ENCODE data around the gene TOGARAM2. TPM values are rescaled to one million over a fixed set of nuclear protein-coding genes. Genes with fewer than 3 reads are reported as not detected.
A peak's percentile ranks its signal among the peaks of the same experiment; 100 is the strongest.

Gene TOGARAM2
- total RNA-seq: 4.8 and 6.7 TPM in 2 replicates

DNA sequence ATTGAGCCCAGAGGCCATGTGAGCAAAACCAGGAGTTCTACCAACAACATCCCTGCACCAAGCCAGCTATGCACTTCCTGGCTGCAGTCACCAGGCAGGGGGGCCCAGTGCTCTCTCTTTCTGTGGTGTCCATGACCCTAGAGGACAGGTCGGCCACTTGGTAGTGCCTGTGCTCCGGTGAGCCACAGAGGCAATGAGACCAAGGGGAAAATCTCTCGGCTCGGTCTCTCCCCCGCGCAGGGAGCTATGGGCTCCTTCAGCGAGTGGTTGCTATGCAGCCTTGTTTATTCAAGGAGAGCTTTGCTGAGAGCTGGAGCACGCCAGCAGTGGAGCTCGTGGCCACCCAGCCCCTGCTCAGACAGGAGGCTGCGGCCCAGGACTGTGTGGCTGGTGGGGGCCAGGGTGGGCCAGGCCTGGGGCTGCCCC, at the start of gene TOGARAM2:
TSS of gene TOGARAM2 (plus strand) at position 283 of the 426 bp plus-strand sequence. CDS start 13,537 bp downstream, outside the sequence.
- Mint-ChIP-seq H3K27me3 (no peaks in the 10 kb centered on the region), H3K9me3 (no peaks in the 10 kb centered on the region), H3K4me3 (no peak within 1 kb of the TSS), H3K36me3 (ENCODE audit: low read depth) (no peaks in the 10 kb centered on the region), H3K27ac (no peak within 1 kb of the TSS), H3K4me1 (no peaks in the 10 kb centered on the region)
- intact Hi-C loops (cut with micrococcal nuclease): no loop called here
- DNase-seq: no peak

DNA sequence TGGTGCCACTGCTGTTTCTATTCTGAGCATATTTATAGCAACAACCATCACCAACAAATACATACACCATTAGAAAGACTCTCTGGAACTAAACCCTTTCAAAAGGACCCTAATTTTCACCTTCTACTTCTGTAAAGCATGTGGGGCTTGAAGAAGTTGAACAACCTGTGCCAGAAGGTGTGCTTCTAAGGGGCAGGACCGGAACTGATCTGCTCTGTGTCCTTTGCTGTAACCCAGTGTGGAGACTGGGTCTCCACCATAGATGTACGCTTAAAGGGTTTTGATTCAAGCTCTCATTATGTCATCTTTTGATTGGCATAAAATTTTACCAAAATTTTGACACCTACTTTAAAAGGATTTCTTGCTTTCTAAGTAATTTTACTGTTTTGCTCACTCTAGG, 46.3 kb upstream of the TOGARAM2 start:
- Mint-ChIP-seq H3K27ac (no peak overlapping the region), H3K4me3 (no peak overlapping the region), H3K9me3 (no peaks in the 10 kb centered on the region), H3K27me3 (no peaks in the 10 kb centered on the region), H3K36me3 (ENCODE audit: low read depth) (peaks cover 72% of the 10 kb centered on the region), H3K4me1 (peaks cover 7% of the 10 kb centered on the region)
- no peak for DNase-seq
- intact Hi-C loops (cut with micrococcal nuclease): no loop called here

DNA sequence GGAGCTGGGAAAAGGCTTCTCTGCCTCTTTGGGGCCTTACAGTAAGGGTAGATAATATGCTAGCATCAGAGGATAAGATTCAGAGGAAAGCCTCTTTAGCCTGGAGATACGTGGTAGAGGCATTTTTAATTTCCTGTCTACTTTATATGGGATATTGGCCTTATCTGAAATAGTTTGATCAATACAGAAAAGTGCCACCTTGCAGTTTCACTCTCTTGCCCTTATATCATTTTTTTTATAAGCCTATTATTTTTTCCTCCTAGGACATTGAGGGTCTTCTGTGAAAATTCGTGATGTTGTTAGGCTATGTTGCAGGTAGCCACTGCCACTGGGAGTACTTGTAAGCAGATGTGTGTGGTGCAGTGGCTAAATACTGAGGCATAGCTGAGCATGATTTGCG, 40.1 kb upstream of the TOGARAM2 start:
- Mint-ChIP-seq H3K36me3 (ENCODE audit: low read depth) (peaks cover 73% of the 10 kb centered on the region), H3K4me3 (no peak overlapping the region), H3K27me3 (no peaks in the 10 kb centered on the region), H3K27ac (no peak overlapping the region), H3K4me1 (peaks cover 9% of the 10 kb centered on the region), H3K9me3 (no peaks in the 10 kb centered on the region)
- intact Hi-C loops (cut with micrococcal nuclease): no loop called here
- DNase-seq: no peak

DNA sequence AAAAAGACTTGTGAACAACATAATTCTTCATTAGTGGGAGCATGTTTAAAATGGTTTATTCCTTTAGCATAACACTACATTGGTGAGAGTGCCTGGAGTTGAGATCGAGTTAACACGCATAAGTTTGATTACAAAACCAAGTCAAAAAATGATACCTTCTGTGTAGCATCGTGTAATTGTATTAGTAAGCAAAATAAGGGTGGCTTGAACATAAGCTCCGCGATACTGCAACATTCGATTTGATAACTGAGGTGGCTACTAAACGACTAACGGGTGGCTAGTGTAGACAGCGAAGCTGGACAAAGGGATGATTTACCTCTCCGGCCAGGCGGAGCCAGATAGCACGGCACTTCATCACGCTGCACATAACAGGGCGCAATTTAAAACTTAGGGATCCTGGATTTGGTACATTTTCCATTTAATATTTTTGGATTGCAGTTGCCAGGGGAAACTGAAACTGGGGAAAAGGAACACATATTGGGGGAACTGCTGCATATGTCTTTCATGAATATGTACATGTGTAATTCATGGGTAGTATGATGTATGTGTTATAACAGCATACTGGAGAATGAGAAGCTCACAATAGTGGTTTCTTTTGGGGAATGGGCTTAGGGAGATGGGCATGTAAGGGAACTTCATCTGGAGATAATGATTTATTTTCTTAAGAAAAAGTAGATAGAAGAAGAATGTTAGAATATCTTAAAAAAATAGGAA, 36.4 kb upstream of the TOGARAM2 start:
- Mint-ChIP-seq H3K4me3 (no peak overlapping the region), H3K36me3 (ENCODE audit: low read depth) (peaks cover 66% of the 10 kb centered on the region), H3K4me1 (peaks cover 6% of the 10 kb centered on the region), H3K9me3 (no peaks in the 10 kb centered on the region), H3K27me3 (no peaks in the 10 kb centered on the region), H3K27ac (no peak overlapping the region)
- DNase-seq: no peak
- intact Hi-C loops (cut with micrococcal nuclease): no loop called here

DNA sequence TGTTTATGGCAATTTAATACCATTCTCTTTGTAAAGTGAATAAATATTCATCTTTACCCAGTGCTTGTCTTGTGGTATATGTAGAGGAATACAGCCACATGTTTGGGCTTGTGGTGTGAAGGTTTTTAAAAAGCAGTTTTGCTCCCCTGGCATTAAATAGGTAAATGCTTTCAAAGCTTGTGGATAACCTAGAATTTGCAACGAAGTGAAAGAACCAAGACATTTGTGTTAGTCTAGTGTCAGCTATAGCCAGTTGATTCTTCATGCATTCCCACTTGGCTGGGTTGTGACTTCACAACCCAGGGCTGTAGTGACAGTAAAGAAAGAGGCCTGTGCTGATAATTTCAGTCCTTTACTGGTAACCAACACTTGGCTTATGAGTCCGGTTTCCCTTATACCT, 32.9 kb upstream of the TOGARAM2 start:
- Mint-ChIP-seq H3K9me3 (no peaks in the 10 kb centered on the region), H3K36me3 (ENCODE audit: low read depth) (peaks cover 52% of the 10 kb centered on the region), H3K4me3 (no peak overlapping the region), H3K27me3 (no peaks in the 10 kb centered on the region), H3K27ac (no peak overlapping the region), H3K4me1 (peaks cover 13% of the 10 kb centered on the region)
- DNase-seq: no peak
- intact Hi-C loops (cut with micrococcal nuclease): no loop called here

DNA sequence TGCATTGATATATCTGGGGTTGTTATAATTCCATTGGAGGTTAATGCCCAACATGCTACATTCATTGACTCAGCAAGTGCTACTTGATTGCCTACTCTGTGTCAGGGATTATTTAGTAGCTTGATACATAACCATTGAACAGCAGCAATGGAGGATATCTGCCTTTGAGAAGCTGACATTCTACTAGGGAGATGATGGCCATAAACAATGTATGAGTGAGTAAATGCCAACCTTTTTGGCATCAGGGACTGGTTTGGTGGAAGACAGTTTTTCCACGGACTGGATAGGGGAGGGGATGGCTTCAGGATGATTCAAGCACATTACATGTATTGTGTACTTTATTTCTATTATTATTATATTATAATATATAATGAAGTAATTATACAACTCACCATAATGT, 31.9 kb upstream of the TOGARAM2 start:
- peaks cover 42% of the 10 kb centered on the region for H3K36me3 Mint-ChIP-seq (ENCODE audit: low read depth)
- no peak overlapping the region for H3K27ac Mint-ChIP-seq
- intact Hi-C loops (cut with micrococcal nuclease): no loop called here
- H3K4me3 Mint-ChIP-seq: no peak overlapping the region
- peaks cover 13% of the 10 kb centered on the region for H3K4me1 Mint-ChIP-seq
- H3K9me3 Mint-ChIP-seq: no peaks in the 10 kb centered on the region
- DNase-seq: no peak
- no peaks in the 10 kb centered on the region for H3K27me3 Mint-ChIP-seq

GRCh38 chr2:28949617-28950305, 31.3 kb upstream of the TOGARAM2 start:
- H3K9me3 Mint-ChIP-seq: no peaks in the 10 kb centered on the region
- H3K4me3 Mint-ChIP-seq: no peak overlapping the region
- intact Hi-C loops (cut with micrococcal nuclease): no loop called here
- H3K4me1 Mint-ChIP-seq: peaks cover 9% of the 10 kb centered on the region
- peaks cover 37% of the 10 kb centered on the region for H3K36me3 Mint-ChIP-seq (ENCODE audit: low read depth)
- H3K27me3 Mint-ChIP-seq: no peaks in the 10 kb centered on the region
- H3K27ac Mint-ChIP-seq: no peak overlapping the region
- DNase-seq: no peak

DNA sequence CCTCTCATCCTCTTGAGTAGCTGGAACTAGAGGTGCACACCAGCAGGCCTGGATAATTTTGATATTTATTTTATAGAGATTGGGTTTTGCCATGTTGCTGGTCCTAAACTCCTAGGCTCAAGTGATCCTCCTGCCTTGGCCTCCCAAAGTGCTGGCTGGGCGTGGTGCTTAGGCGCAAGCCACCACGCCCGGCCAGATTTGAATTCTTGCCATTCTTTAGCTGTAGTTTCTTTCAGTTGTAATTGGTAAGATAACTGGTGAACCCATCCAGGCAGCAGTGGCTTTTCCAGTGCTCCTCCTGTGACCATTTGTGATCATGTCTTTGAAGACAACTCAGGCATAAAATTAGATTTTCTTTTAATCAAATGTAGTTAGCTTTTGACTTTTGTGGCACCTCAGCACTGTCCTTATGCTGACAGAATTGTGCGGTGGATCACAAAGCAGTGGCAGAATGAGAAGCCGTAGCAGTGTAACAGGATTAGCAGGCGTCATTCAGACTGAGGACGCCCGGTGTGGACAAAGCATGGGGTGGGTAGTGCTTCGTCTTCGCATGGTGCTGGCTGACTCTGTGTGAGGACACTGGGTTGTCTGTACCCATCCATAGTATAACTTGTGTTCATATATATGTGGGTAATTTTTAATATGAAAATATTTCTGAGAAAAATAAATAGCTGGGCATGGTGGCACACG, 30.0 kb upstream of the TOGARAM2 start:
- Mint-ChIP-seq H3K4me1 (peaks cover 13% of the 10 kb centered on the region), H3K36me3 (ENCODE audit: low read depth) (peaks cover 28% of the 10 kb centered on the region), H3K9me3 (no peaks in the 10 kb centered on the region), H3K27ac (no peak overlapping the region), H3K4me3 (no peak overlapping the region), H3K27me3 (peaks cover 3% of the 10 kb centered on the region)
- no peak for DNase-seq
- intact Hi-C loops (cut with micrococcal nuclease): no loop called here

DNA sequence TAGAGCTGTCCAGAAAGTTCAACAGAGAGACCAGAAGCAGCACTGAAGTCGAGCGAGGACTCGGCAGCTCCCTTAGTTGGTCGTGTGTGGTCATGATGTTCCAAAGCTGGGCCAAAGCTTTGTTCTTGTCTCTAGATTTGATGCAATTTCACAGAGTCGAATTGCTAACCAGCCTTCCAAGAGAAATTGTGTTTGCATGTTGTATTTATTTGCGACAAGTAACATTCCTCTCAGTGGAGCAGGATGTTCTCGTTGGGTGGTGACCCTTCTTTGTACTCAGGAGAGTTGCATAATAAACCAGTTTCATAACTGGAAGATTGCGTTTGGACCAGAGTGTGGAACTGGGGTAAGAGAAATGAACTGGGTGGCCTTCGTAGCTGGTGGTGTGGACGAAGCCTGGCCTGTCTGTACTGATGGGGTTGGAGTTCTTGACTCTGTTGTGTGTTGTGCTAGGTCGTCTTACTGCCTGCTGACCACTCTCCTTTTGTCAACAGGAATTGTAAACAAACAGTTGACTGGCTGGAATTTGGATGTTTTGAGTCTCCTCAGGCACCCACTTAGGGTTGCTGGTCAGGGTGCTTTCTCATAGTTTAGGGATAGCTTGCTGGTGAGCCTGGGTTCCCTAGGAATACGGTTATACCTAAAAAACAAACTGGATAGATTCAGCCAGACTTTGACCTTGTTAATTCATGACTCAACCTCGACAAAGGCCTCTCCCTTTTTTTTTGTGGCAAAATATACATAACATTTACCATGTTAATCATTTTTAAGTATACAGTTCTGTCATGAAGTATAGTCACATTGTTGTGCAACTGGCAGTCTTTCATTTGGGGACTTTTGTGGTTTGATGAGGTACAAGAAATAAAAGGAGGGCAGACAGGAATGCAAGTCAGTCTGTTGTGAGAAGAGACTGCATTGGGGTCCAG, 28.9 kb upstream of the TOGARAM2 start:
- DNase-seq: no peak
- Mint-ChIP-seq H3K9me3 (no peaks in the 10 kb centered on the region), H3K4me1 (peaks cover 15% of the 10 kb centered on the region), H3K4me3 (no peak overlapping the region), H3K27ac (no peak overlapping the region), H3K36me3 (ENCODE audit: low read depth) (peaks cover 23% of the 10 kb centered on the region), H3K27me3 (peaks cover 3% of the 10 kb centered on the region)
- intact Hi-C loops (cut with micrococcal nuclease): no loop called here

DNA sequence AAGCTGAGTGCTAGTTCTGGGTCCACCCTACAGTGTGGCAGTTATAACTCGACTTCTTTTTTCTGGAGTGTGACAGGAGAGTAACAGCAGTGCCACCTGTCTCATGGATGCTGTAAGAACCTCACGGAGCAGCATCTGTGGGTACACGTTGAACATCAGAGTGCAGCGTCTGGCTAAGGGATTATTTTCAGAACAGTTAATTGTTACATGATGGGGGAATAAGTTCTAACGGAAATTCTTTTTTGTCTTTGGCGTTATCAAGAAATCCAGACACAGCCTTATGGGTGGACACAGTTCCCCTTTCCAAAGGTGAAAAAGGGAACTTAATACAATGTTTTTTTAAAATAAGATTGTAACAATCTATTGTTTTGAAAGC, 28.3 kb upstream of the TOGARAM2 start:
- Mint-ChIP-seq H3K4me1 (peaks cover 15% of the 10 kb centered on the region), H3K4me3 (no peak overlapping the region), H3K27ac (no peak overlapping the region), H3K9me3 (no peaks in the 10 kb centered on the region), H3K36me3 (ENCODE audit: low read depth) (peaks cover 22% of the 10 kb centered on the region), H3K27me3 (peaks cover 5% of the 10 kb centered on the region)
- intact Hi-C loops (cut with micrococcal nuclease): no loop called here
- no peak for DNase-seq

DNA sequence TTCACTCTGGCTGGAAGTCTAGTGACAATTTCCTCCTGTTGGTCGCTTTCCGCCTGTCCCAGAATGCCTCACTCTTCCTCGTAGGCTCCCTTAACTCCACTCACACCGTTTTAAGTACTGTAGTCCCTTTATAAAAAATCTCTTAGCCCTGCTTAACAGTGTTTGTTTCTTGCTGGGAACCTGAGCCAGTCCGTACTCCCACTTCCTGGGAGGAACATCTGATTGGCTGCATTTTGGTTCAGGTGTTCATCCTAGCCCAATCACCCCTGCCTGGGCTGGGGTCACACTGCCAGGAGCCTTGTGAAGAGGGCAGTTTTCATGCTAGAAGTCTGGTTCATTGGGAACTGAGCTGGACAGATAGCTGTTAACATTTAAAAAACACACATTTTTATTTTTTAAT, 25.6 kb upstream of the TOGARAM2 start:
- no peak overlapping the region for H3K4me3 Mint-ChIP-seq
- no peak overlapping the region for H3K27ac Mint-ChIP-seq
- H3K4me1 Mint-ChIP-seq: peaks cover 12% of the 10 kb centered on the region
- intact Hi-C loops (cut with micrococcal nuclease): no loop called here
- DNase-seq: no peak
- H3K36me3 Mint-ChIP-seq (ENCODE audit: low read depth): peaks cover under 1% of the 10 kb centered on the region
- H3K9me3 Mint-ChIP-seq: no peaks in the 10 kb centered on the region
- peaks cover 6% of the 10 kb centered on the region for H3K27me3 Mint-ChIP-seq

DNA sequence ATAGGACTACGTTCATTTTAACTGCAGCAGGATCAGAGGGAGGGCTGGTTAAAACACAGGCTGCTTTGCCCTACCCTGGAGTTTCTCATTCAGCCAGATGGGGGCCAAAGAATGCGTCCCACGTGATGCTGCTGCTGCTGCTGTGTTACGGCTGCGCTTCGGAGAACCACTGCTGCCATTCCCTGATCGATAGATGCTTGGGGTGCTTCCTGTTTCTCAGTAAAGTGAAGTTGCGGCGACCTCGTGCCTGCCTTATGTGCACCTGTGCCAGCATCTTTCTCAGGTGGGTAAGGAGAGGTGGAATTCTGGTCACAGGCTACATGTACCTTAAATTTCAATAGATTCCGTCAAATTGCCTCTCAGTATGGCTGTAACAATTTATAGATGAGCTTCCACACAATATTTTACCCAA, 24.7 kb upstream of the TOGARAM2 start:
- H3K9me3 Mint-ChIP-seq: no peaks in the 10 kb centered on the region
- H3K4me1 Mint-ChIP-seq: peaks cover 12% of the 10 kb centered on the region
- H3K36me3 Mint-ChIP-seq (ENCODE audit: low read depth): no peaks in the 10 kb centered on the region
- peaks cover 7% of the 10 kb centered on the region for H3K27me3 Mint-ChIP-seq
- DNase-seq: peak; percentile 79
- no peak overlapping the region for H3K4me3 Mint-ChIP-seq
- intact Hi-C loops (cut with micrococcal nuclease): no loop called here
- H3K27ac Mint-ChIP-seq: no peak overlapping the region

DNA sequence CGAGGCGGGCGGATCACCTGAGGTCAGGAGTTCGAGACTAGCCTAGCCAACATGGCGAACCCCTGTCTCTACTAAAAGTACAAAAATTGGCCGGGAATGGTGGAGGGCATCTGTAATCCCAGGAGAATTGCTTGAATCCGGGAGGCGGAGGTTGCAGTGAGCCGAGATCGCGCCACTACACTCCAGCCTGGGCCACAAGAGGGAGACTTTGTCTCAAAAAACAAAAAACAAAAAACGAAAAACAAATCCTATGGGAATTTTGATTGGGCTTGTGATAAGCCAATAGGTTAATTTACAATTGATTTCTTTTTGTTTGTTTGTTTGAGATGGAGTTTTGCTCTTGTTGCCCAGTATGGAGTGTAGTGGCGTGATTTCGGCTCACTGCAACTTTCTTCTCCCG, 24.2 kb upstream of the TOGARAM2 start:
- Mint-ChIP-seq H3K4me1 (peaks cover 12% of the 10 kb centered on the region), H3K27ac (no peak overlapping the region), H3K9me3 (no peaks in the 10 kb centered on the region), H3K4me3 (no peak overlapping the region), H3K27me3 (peaks cover 7% of the 10 kb centered on the region), H3K36me3 (ENCODE audit: low read depth) (no peaks in the 10 kb centered on the region)
- no peak for DNase-seq
- intact Hi-C loops (cut with micrococcal nuclease): no loop called here

All from activated CD4-positive, alpha-beta T cell treated with anti-CD3 and anti-CD28 coated beads, Interleukin-2, amount 10 ng/mL, durations not matched to agents 24 days and 14 days (primary cell).